Esophagus mucosa (tissue), 1 donor: ENCODE data around the gene RNF10. TPM values are rescaled to one million over a fixed set of nuclear protein-coding genes. Genes with fewer than 3 reads are reported as not detected.
A peak's percentile ranks its signal among the peaks of the same experiment; 100 is the strongest.
"Not testable (repeated sequence)": the region's sequence is repeated elsewhere in the genome, so short reads cannot be mapped to it uniquely, and the experiment has no call there.

Experiments
- ATAC-seq: fragments of 200-7000 bp; cut with Tn5 transposase; one replicate; pipeline ENCODE4 v1.9.1; 2020
- total RNA-seq: library from RNA; stranded (reverse); gene quantifications from one replicate; pipeline ENCODE4 v1.2.4, GENCODE V29; 2023
- donor health status: DM: yes; HTN: yes; CAD: no.

The RNF10 gene
- total RNA-seq, 1 donor from 2014 or later: 198 TPM

- ATAC-seq: peak; percentile 88
These were observed 5.2 kb upstream of the RNF10 start, which contains the start of gene COQ5 for GRCh38 chr12:120528861-120529525. Gene COQ5 (minus strand): TSS chr12:120529158. CDS start chr12:120529141, 17 bp downstream.

GRCh38 chr12:120529641-120530417 is 4.3 kb upstream of the RNF10 start:
- peak; percentile 45 for ATAC-seq

GRCh38 chr12:120530418-120530761 is 3.8 kb upstream of the RNF10 start:
- ATAC-seq: not testable (repeated sequence)

GRCh38 chr12:120532701-120533238 is 1.4 kb upstream of the RNF10 start:
- ATAC-seq: no peak

- peak; percentile 67 for ATAC-seq
These were observed 823 bp downstream of the RNF10 start for GRCh38 chr12:120534703-120535655.

- ATAC-seq: no peak
These were observed 2.1 kb downstream of the RNF10 start for GRCh38 chr12:120536064-120536791.

GRCh38 chr12:120537856-120538220 is 3.7 kb downstream of the RNF10 start:
- ATAC-seq: no peak

GRCh38 chr12:120538281-120539156 is 4.4 kb downstream of the RNF10 start:
- ATAC-seq: peak; percentile 59

- ATAC-seq: peak; percentile 27
These were observed 5.1 kb downstream of the RNF10 start for GRCh38 chr12:120539303-120539702.

GRCh38 chr12:120540445-120540844 is 6.3 kb downstream of the RNF10 start:
- ATAC-seq: no peak

- no peak for ATAC-seq
These were observed 8.0 kb downstream of the RNF10 start for GRCh38 chr12:120542166-120542565.

GRCh38 chr12:120544691-120545090 is 10.5 kb downstream of the RNF10 start:
- ATAC-seq: no peak

- ATAC-seq: no peak
These were observed 11.9 kb downstream of the RNF10 start for GRCh38 chr12:120546050-120546386.

GRCh38 chr12:120554678-120555077 is 20.5 kb downstream of the RNF10 start:
- no peak for ATAC-seq

GRCh38 chr12:120557589-120557988 is 23.4 kb downstream of the RNF10 start:
- no peak for ATAC-seq

- no peak for ATAC-seq
These were observed 28.8 kb downstream of the RNF10 start for GRCh38 chr12:120562906-120563305.

GRCh38 chr12:120563495-120563894 is 29.3 kb downstream of the RNF10 start:
- ATAC-seq: peak; percentile 29

GRCh38 chr12:120571299-120571698 is 37.1 kb downstream of the RNF10 start:
- ATAC-seq: no peak

GRCh38 chr12:120573560-120573959 is 39.4 kb downstream of the RNF10 start:
- ATAC-seq: no peak

- ATAC-seq: no peak
These were observed 40.0 kb downstream of the RNF10 start for GRCh38 chr12:120574106-120574505.

GRCh38 chr12:120579179-120579578 is 45.0 kb downstream of the RNF10 start:
- no peak for ATAC-seq
